ENCODE data around the gene CNRIP1.
"Not testable (repeated sequence)": the region's sequence is repeated elsewhere in the genome, so short reads cannot be mapped to it uniquely, and the experiment has no call there.

CNRIP1 gene

GRCh38 chr2:68319398-68320117 lies at the start of gene CNRIP1:
CNRIP1 (minus strand) TSS chr2:68319949; CDS start chr2:68319400, 549 bp downstream.
- DNase-seq: peak; percentile 92

GRCh38 chr2:68369337-68369734 lies 49.6 kb upstream of the CNRIP1 start:
- no peak for DNase-seq

DNA sequence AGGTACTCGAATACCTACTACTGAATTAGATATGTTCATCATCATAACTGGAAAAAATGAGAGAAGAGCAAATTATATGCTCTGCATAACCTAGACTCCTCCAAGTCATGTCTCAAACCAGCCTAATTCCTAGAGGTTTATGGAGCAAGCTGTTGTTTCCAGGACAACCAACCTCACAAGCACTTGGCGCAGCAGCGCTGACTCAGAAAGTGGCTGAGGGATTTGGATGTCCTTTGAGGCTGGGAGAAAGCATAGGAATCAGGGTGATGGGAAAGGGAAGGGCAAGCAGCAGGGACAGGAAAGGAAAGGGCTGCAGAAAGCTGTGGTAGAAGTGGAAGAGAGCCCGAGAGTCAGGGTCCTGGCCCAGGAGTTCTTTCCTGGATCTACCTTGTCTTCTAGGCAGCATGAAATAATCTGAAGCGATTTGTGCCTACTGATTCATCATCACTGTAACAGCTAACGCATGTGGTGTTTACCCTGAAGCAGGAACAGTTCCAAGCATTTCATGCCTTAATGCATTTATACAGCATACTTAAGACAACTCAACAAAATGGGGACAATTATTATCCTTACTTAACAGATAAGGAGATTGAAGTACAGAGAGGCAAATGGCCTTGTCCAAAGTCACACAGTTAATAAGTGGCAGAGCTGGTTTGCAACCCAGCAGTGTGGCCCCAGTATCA lies 49.0 kb upstream of the CNRIP1 start:
- DNase-seq: no peak

DNA sequence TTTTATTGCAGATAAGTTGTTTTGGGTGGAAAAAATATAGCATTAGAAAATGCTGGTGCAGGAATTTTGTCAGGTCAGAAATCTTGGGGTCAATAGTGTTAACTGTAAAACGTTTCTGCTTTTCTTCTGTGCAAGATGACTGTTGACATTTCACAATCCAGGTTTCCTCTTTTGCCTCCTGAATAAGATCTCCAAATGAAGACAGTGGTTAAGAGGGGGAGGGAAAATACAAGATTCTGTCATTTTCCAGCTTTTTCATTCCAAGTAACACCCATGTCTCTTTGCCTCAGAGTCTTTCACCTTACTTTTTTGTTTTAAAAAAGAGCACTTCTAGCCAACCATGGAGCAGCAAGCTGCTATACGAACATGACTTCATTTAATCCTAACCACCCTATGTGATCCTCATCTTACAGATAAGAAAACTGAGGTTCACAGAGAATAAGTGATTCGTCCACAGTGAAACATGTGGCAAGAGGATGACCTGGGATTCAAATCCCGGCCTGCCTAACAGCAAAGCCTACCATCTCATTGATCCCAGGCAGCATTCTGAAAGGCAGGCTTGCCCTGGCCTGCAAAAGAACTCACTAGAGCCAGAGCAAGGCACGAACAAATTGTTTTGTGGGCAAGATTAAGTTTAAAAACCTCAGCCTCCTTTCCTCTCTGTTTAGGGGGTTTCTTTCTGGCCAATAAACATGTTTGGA lies 48.4 kb upstream of the CNRIP1 start:
- no peak for DNase-seq

GRCh38 chr2:68366083-68366560 lies 46.4 kb upstream of the CNRIP1 start:
- DNase-seq: no peak

GRCh38 chr2:68365087-68365486 lies 45.3 kb upstream of the CNRIP1 start, which contains the start of gene PLEK:
PLEK (plus strand) TSS chr2:68365282; CDS start chr2:68365352, 70 bp downstream.
- peak; percentile 32 for DNase-seq

DNA sequence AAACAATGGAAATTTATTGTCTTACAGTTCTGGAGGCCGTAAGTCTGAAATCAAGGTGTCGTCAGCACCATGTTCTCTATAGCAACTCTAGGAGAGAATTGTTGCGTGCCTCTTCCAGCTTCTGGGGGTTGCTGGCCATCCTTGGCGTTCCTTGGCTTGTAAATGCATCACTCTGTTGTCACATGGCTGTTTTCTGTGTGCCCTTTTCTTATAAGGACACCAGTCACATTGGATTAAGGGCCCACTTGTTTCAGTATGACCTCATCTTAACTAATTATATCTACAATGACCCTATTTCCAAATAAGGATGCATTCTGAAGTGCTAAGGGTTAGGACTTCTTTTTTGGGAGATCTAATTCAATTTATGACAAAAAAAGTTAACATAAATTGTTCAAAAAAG lies 44.0 kb upstream of the CNRIP1 start:
- DNase-seq: no peak

GRCh38 chr2:68362749-68363148 lies 43.0 kb upstream of the CNRIP1 start:
- no peak for DNase-seq

- no peak for DNase-seq
Measured at GRCh38 chr2:68362069-68362468, 42.3 kb upstream of the CNRIP1 start.

GRCh38 chr2:68359889-68360288 lies 40.1 kb upstream of the CNRIP1 start:
- no peak for DNase-seq

- no peak for DNase-seq
Measured at GRCh38 chr2:68357605-68358337, 38.0 kb upstream of the CNRIP1 start.

- no peak for DNase-seq
Measured at GRCh38 chr2:68356599-68357239, 37.0 kb upstream of the CNRIP1 start.

GRCh38 chr2:68352651-68353391 lies 33.1 kb upstream of the CNRIP1 start:
- DNase-seq: no peak

- DNase-seq: no peak
Measured at GRCh38 chr2:68351997-68352396, 32.2 kb upstream of the CNRIP1 start.

DNA sequence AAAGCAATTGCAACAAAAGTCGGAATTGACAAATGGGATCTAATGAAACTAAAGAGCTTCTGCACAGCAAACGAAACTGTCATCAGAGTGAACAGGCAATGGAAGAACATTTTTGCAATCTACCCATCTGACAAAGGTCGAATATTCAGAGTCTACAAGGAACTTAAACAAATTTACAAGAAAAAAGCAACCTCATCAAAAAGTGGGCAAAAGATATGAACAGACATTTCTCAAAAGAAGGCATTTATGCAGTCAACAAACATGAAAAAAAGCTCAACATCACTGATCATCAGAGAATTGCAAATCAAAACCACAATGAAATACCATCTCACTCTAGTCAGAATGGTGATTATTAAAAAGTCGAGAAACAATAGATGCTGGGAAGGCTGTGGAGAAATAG lies 29.3 kb upstream of the CNRIP1 start:
- DNase-seq: not testable (repeated sequence)

DNA sequence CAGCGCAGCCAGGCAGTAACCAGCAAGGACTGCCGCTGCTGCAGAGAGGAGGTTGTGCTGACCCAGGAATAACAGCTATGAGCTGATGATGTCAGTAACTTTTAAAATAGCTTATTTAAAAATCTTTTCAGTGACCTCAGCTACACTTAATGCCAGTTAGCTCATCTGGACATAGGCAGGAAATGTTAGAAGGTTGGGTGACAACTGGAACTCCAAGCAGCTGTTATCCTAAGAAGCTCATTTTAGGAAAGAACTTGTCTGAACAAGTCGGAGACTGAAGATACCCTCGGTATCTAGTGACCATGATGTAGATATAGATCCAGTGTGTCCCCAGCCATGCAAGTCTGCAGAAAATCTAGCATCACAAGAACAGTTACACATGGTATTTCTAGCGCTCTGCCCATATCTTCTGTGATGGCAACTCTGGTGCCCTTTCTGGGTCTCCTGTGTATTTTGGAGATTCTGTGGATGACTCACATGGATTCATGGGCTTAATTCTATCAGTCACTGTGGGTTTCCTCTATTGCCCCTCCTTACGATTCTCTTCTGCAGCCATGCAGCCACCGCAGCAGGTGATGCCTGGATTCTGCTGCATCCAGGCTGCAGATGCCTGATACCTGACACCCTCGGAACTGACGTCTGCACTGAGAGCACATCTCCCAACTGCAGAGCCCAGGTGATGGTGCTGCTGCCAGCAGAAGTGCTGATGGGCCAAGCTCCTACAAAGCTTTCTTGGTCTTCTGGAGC lies 25.6 kb upstream of the CNRIP1 start:
- no peak for DNase-seq

DNA sequence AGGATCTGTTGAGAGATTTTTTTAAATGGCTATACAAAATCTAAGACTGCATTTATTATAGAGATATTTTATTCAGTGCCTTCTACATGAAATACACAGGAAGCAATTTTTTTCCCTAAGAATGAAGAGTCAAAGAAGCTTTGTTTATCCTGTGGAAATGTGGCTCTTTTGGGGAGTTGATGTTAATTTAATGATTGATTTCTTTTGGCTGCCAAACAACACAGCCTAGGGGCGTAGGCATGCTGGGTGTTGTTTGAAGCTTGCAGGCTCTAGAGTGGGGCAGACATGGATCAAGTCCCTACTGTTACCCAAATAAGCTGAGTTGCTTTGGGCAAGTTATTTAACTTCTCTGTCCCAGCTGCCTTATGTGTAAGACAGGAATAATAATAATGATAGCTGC lies 24.3 kb upstream of the CNRIP1 start:
- no peak for DNase-seq

DNA sequence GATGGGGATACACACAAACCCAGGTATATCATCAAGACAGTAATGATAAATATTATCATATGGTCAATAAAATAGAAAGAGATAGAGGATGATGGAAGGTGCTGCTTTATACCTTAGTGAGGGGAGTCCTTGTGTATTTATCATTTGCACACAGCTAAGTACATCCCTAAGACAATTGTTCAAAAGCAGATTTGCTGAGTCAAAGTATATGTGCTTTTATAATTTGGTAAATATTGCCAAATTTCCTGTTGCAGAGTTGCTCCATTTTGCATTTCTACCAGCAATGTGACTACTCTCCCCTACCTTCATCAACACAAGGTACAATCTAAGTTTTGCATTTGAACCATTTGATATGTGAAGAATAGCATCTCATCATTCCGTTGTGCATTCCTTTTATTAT lies 22.7 kb upstream of the CNRIP1 start:
- no peak for DNase-seq

- DNase-seq: no peak
Measured at GRCh38 chr2:68341583-68341982, 21.8 kb upstream of the CNRIP1 start.

DNA sequence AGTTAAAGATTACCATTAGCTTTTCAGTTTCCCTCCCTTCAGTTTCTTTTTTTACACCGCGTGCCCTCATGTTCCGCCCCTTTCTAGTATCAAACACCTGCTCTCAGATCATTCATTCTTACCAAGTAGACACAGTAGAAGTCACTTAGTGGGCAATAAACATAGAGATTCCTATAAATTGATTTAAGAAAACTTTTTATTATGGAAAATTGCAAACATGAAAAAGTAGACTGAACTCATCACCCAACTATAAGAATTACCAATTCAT lies 21.2 kb upstream of the CNRIP1 start:
- no peak for DNase-seq

Data from right hindlimb (tissue), 1 donor.